Liver (tissue), 3 donors: ENCODE results near the gene AGT.

Source experiments
- ATF3 ChIP-seq: IDR thresholded peaks from 2 replicates; pipeline ENCODE4 v1.6.1; 2016; ENCODE audit warnings: antibody characterized with exemption
- CTCF ChIP-seq: fragments of 150-350 bp; IDR thresholded peaks from 2 replicates; pipeline ENCODE4 v1.5.1; 2017; ENCODE audit warnings: improper control_type of control experiment, low read depth, low read length; ENCODE audit not compliant: missing input control
- EGR1 ChIP-seq, 2 donors: IDR thresholded peaks; 2 replicates each; pipeline ENCODE4 v1.6.1; 2016 to 2018; ENCODE audit warnings: antibody characterized with exemption in 2 of 2, low read depth in 2 of 2
- GABPA ChIP-seq, 2 donors: IDR thresholded peaks in 1 of 2; conservative IDR thresholded peaks in 1 of 2; 2 replicates each; pipeline ENCODE4 v1.6.1; 2016; ENCODE audit warnings: antibody characterized with exemption in 2 of 2, mild to moderate bottlenecking in 1 of 2, moderate library complexity in 1 of 2
- MAX ChIP-seq: IDR thresholded peaks from 2 replicates; pipeline ENCODE4 v1.6.1; 2016; ENCODE audit warnings: antibody characterized with exemption
- REST ChIP-seq: IDR thresholded peaks from 2 replicates; pipeline ENCODE4 v1.6.1; 2016; ENCODE audit warnings: antibody characterized with exemption, mild to moderate bottlenecking
- RXRA ChIP-seq, 2 donors: IDR thresholded peaks; 2 replicates each; pipeline ENCODE4 v1.6.1; 2017 to 2018; ENCODE audit warnings: antibody characterized with exemption in 2 of 2, mild to moderate bottlenecking in 1 of 2
- TAF1 ChIP-seq: conservative IDR thresholded peaks from 2 replicates; pipeline ENCODE4 v1.6.1; 2016; ENCODE audit warnings: antibody characterized with exemption, mild to moderate bottlenecking
- YY1 ChIP-seq: IDR thresholded peaks from 2 replicates; pipeline ENCODE4 v1.6.1; 2016; ENCODE audit warnings: antibody characterized with exemption, mild to moderate bottlenecking
- ZBTB33 ChIP-seq: IDR thresholded peaks from 2 replicates; pipeline ENCODE4 v1.6.1; 2016; ENCODE audit warnings: antibody characterized with exemption
- donor health status: healthy.
- donor health status: healthy.

DNA sequence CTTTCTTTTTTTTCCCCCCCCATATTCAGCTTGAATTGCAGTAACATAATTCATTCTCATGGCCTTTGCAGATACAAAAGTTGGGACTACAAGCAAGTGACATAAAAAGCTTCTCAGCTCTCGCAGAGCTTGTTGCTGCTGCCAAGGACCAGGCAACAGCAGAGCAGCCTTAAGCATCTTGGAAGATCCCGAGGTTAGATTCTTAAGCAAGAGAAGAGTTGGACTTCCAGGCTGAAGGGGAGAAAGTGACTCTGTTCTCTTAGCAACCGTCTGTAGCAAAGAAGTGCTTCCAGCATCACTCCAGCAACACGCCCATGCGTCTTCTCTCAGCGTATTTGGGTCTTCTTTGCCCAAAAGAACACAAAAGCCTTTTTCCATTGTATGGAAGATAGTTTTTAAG is 20.7 kb downstream of the AGT start:
- no peak for TF ChIP-seq YY1
- no peak for TF ChIP-seq CTCF
- no peak for TF ChIP-seq REST
- TF ChIP-seq GABPA (IDR thresholded peaks at IDR 0.05 in 1 of 2, conservative IDR thresholded peaks at IDR 0.05 in 1 of 2), result no peak
- no peak for TF ChIP-seq MAX
- TF ChIP-seq ZBTB33, result no peak
- no peak for TF ChIP-seq EGR1 (IDR thresholded peaks at IDR 0.05; ENCODE audit: low read depth in 2 of 2)
- TF ChIP-seq TAF1, result no peak
- TF ChIP-seq RXRA (IDR thresholded peaks at IDR 0.05), result no peak
- no peak for TF ChIP-seq ATF3
